Stimulated activated CD8-positive, alpha-beta memory T cell treated with anti-CD3 and anti-CD28 coated beads, Interleukin-15, amount 100 ng/mL, for 4 hours (primary cell): Measurements from ENCODE around the gene MGAT4C.

Experiments
- DNase-seq, 2 donors: peaks; one replicate each; pipeline ENCODE4 v3.0.0-alpha.2; 2020; ENCODE audit warnings: low read depth in 2 of 2

MGAT4C gene

DNA sequence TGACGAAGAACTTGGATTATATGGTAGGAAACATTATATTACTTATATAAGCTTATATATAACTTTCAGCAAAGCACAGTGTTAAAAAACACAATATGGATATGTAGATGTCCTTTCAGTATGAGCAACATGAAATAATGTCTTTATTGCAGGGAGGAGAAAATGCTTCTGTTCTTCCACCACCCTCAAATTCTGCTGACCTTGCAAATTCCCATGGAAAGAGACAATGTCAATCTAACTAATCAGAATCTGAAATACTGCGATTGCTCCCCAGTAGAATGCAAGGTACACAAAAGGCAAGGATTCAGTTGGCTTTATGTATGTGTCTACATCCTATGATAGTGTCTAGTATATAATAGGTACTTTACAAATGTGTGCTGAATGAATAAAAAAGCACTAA lies 26.4 kb downstream of the MGAT4C start:
- no peak for DNase-seq

DNA sequence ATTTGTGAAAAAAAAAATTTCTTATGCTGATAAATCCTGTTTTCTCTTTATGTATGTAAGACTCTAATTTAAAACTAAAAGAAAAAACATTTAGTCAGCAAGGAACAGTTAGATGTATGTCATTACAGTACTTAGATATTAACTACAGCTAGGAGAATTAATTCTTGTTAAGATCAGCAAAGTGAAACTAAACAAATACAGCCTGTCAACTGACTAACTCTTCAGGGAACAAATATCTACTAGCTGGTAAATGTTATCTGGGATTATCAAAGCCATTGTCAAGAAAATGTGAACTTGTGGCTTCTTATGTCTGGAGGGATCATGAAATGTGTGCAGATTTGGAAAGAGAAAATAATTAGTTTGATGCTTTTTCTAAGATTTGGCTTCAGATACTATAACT lies 27.5 kb downstream of the MGAT4C start:
- DNase-seq = no peak

DNA sequence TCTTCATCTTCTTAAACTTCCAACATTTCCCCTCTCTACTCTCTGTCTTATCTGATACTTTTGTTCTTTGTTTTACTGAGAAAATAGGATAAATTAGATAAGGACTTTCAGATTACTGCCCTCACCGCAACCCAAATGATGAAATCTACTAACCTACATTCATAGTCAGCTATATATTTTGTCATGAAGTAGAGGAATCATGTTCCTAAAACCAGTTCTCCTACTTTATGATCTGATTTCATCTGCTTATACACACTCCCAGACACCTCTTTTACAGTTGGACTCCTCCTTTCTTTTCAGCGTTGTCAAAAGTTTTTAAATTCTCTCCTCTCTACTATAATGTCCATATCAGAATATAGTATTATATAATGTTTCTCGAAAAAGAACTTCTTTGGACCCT lies 29.7 kb downstream of the MGAT4C start:
- DNase-seq = no peak

DNA sequence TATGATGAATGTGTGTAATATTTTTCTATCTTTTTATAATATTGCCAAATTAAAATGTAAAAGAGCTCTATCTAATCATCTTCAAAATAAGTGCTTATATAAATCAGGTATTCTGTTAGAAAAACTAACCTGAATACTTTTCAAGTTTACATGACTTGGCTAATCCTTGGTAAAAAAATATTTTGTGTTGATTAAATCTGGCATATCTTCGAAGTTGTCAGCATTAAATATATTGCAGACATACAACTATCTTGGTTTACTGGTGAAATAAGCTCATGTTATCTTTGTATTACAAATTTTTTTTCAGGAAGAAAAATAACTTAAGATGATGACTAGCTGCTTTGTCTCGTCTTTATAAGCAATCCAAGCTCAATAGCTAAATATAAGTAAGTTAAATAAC lies 39.6 kb downstream of the MGAT4C start:
- no peak for DNase-seq

DNA sequence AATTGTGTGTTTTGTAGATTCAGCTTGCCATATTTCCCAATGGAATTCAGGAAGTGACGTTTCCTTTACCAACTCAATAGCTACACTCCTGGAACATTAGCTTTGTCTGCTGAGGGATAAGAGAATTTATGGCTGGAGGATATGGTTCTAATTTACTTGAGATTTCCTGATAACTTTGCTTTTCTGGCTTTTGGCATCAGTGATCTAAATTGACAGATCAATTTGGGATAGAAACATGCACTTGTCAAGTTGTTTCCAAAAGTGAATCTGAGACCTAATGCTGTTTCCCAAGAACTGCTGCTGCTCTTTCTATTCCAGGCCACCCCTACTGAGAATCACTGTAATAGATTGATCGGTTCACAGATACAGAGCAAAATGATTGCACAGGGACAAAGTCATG lies 43.2 kb downstream of the MGAT4C start:
- no peak for DNase-seq

DNA sequence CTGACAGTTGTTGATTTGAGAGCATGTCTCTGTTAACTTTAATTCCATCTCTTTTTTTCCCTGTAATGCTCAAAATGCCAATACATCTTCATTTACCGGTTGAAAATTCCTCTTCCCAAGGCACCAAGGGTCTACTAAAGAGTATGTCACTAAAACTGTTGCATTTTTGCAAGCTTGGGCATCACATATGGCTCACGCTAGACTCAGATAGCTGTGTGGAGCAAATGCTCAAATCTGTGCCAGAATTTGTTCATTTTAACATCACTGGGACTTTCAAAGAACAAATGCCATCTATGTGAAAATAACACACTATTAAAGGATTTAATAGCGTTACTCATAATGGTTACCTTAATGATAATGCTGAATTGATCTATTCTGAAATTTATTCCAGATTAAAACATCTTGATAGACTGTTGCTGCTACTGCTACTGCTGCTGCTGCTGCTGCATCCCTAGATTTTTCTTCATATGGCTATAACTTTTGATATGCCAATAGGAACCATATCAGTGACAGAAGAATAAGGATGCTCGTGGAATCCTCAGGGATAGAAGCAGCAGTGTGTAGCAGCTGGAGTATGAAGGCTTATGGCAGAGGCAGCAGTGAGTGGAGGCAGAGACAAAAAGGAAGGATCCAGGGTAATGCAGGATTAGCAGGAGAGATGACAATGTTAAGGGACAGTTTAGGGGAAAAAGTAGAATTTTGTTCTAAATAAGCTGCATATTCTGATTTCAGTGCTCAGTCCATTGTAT lies 57.3 kb downstream of the MGAT4C start:
- no peak for DNase-seq

DNA sequence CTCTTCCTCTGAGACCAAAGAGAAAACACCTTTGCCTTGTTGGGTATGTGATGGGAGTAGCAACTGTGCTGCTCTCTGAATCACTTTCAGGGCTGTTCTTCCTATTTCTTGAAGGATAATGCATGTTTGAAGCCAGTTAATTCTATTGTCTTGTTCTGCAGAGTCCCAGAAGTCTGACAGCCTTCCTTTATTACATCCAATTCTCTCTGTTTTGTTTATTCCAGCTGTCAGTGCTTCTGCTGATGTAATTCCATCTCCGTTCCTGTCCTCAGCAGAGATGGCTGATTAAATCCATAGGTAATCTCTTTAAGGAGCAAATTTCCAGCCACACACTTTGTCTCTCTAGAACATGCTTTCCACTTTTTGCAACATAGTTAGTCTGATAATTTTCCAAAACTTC lies 59.7 kb downstream of the MGAT4C start:
- DNase-seq = no peak

DNA sequence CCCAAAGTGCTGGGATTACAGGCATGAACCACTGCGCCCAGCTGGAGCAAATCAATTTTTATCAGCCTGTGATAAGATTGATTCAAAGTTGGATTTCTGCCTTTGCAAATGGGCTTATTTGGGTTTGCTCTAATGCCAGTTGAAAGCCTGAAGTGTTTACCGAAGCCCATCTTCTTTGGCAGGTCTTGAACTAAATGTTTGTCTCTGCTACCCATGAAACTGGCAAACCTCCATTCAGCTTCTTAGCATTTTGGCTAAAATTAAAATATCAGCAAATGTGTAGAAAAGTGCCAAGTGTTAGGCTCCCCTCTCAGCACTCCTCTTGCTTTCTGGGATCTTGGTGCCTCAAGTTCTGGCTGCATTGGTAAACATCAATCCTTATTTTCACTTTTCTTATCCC lies 61.5 kb downstream of the MGAT4C start:
- no peak for DNase-seq

DNA sequence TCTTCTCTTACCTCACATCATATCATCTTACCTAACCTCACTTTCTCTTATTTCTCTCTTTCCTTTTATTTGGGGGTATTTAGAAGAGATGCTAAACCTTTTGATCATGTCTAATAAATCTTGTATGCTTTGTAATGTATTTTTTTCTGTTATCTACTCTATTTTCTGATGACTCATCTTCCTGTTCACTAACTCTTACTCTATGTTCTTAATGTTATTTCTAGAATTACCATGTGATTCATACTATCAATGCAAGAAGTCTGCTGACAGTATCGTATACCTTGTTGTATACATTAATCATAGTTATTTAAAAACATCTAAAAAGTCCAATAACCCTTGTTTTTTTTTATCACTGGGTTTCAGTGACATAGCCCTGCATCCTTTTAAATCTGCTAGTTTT lies 62.3 kb downstream of the MGAT4C start:
- no peak for DNase-seq

DNA sequence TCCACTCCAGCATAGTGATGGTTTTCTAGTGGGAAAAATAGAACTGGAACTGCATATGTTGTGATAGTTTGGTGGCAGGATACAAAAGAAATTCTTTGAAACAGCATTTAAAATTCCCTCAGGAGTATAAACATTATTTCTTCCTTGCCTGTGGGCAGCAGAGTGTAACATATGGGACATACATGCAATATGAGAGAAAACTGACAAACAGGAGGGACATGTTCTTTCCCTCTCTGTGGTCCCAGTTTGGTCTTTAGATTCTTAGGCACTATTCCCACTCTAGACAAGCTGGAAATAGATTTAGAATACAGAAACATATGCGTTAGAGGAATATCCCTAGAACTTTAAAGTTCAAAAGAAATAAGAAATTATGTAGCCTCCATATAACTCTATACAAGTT lies 68.0 kb downstream of the MGAT4C start:
- DNase-seq = no peak

DNA sequence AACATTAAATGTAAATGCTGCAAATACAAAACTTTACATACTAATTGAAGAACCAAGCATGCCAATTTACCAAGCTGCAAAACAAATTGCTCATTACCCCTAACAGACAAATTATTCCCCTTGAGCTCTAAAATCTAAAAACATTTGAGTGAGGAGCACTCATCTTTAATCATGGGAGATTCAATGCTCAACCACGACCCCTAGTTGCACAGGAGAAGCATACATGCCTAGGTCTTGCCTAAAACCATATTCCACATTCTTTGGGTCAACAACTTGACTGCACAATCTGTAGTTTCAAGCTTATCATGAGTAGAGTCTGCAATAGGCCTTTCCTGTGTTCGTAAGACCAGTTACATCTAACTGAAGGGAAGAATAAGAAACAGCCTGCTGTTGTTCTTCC lies 69.7 kb downstream of the MGAT4C start:
- DNase-seq = no peak

DNA sequence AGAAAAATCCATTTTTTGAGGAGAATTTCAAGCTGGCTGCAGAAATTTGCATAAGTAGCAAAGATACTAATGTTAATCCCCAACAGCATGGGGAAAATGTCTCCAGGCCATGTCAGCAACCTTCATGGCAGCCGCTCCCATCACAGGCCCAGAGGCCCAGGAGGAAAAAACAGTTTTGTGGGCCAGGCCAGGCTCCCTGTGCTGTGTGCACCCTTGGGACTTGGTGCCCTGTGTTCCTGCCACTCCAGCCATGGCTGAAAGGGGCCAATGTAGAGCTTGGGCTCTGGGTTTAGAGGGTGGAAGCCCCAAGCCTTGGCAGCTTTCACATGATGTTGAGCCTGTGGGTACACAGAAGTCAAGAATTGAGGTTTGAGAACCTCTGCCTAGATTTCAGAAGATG lies 76.3 kb downstream of the MGAT4C start:
- no peak for DNase-seq

DNA sequence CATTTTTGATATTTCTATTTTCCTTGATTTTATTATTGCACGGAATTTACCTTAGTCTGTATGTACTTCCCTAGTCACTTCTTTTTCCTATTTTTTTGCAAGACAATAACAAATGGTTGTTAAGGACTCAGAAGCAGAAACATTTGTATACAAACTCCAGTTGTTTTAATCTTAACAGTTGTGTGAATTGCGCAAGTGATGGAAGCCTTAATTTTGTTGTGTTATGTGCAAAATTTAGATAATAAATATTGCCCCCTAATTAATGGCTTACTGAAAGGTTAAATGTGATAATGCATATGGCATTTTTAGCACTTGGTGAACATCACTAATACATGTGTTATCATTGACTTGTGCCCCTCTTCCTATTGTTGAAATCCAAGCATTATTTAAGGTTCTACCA lies 82.0 kb downstream of the MGAT4C start:
- no peak for DNase-seq

DNA sequence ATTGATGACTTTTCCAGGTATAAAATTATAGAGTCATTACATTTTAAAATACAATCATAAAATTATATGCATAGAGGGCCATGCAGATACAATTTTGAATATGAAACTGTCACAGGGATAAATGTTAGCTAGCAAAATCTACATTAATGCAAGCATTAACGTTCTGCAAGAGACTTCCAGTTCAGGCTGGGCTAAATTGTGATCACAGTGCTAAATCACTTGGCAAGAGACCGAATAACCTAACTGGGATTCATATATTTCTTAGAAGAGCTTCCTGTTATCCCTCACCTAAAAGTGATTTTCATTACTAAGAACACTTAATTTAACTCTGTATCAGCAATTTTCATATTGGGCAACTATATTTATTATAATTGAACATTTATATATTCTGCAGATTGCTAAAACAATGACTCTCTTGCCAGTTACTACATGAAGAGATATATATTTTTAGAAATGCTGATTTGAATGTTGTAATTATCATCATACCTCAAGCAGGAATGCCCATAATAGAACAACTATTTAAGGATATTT lies 83.2 kb downstream of the MGAT4C start:
- DNase-seq = no peak

DNA sequence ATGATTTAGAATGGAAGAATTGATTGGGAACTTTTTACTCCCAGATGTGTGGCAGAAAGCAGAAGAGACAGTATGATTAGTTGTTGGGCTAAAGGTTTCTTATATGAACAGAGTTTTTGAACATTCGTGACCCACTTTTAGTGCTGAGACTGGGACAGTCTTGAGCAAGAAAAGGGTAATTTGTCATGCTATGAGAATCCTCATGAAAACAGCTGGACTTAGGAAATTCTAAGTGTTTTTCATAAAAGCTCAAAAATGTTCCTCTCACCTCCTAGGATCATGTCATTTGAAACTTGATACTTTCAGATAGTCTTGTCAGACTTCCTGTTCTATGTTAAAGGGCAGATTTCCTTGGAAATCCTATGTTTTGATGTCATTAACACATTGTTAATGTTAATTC lies 86.1 kb downstream of the MGAT4C start:
- DNase-seq = no peak

DNA sequence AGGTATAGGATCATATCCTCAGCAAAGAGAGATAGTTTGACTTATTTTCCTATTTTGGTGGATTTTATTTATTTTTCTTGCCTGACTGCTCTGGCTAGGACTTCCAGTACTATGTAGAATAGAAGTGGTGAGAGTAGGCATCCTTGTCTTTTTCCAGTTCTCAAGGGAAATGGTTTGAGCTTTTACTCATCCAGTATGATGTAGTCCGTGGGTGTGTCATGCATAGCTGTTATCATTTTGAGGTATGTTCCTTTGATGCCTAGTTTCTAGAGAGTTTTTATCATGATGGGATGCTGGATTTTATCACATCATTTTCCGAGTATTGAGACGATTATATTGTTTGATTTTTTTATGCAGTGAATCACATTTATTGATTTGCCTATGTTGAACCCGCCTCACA lies 97.2 kb downstream of the MGAT4C start:
- DNase-seq = no peak

DNA sequence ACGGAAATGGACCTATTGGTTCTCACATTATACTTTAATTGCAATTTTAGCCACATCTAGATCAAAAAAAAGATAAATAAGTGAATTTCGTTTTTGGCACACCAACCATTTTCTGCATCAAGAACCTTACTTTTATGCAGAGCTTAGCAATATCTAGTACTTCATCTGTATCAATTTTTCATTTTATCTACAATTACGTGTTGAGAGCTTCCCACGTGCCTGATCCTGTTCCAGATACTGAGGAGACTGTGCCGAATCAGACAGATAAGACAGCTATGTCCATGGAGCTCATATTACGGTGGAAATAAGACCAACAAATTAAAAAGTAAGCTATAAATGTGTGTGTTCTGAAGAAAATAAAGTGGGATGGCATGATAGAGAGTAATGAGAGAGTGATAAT lies 101.6 kb downstream of the MGAT4C start:
- DNase-seq = no peak

DNA sequence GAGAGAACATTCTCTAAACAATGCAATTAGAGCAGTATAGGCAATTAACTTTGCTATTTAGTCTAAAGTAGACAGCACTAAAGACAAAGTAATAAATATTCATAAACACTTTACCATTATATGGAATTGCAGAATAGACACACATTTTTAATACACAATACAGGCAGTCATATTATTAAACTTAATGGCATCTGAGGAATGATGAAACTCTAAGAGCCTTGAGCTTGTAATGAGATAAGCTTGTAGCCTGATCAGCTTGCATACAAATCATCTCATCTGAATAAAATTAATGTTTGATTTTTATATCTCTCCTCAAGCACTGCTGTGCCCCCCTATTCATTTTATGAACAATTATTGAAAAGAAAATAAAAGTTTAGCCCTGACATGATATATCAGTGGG lies 107.6 kb downstream of the MGAT4C start:
- DNase-seq = no peak

DNA sequence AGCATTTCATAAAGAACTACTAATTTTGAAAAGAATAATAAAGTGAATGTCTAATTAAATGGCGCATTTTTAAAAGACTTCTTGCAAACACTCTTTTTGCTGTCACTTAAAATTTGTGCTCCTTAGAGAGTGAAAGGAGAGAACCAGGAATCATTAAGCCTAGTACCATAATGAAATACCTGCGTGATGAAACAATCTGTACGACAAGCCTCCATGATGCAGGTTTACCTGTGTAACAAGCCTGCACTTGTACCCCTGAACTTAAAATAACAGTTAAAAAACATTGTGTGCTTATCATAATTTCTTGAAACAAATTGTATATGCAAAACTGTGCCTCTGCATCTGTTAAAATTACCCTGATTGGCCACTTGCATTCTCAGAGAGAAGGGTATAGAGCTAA lies 108.1 kb downstream of the MGAT4C start:
- DNase-seq = no peak

DNA sequence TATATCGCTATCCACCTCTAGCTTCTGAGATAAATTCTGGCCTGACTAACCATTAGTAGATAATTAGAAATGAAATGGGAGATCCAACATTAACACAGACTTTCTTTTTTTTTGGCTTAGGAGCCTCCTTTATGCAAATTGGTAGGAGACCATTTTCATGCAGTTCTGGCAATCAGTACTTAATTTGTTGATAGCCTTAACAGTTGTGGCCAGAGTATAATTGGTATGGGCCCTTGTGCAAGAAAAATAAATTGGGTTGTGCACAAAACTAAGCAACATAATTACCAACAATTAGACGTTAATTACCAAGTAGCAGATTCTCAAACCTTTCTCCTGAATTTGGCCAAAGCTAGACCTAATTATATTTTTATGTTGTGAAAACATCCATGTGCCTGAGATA lies 111.0 kb downstream of the MGAT4C start:
- no peak for DNase-seq

DNA sequence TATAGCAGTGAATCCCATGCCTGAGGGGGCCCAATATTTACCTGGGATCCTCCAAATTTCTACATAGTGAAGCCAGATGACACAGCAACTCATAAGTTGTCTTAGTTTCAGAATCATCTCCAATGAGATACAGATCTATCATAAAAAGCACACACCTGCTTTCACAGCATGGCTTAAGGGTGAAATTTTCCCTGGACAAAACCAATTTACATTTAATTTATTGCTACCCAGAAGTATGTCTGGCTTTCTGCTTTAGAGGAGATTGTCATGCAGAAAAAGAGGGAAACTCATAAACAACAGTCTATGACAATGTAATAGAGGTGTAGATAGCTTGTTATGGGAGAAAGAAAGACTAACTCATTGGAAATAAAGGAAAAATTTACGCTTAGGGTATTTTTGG lies 113.0 kb downstream of the MGAT4C start:
- no peak for DNase-seq

DNA sequence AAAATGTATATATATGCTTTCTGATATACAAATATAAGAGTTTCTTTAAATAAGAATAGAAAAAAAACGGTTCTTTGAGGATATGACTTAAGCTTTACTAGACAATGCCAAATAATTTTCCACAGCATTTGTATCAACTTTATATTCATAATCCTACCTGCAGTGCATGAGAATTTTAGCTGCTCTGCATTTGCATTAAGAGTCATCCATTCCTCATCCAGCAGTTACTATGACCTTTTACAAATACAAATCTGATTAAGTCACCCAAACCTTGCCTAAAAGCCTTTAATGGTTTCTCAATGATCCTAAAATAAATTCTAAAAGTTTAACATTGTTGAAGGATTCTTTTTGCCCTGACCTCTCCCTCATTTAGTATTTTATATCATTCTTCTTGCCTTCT lies 116.5 kb downstream of the MGAT4C start:
- DNase-seq = no peak

DNA sequence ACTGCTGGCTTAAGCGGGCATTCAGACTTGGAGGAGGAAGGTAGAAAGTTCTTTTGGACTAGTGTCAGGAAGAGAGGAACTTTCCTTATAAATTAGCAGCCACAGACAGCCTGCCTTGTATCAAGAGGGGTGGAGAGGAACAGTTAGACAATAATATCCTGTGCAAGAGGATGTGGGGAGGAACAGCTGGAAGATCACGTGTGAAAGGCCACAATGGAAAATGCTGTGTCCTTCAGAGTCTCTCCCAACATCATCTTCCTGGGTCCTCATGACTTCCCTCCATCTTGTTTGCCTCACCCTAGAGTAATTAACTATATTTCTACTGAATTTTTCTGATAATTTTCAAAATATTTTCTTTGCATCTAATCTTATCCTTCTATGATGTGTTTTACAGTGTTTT lies 117.4 kb downstream of the MGAT4C start:
- DNase-seq = no peak

DNA sequence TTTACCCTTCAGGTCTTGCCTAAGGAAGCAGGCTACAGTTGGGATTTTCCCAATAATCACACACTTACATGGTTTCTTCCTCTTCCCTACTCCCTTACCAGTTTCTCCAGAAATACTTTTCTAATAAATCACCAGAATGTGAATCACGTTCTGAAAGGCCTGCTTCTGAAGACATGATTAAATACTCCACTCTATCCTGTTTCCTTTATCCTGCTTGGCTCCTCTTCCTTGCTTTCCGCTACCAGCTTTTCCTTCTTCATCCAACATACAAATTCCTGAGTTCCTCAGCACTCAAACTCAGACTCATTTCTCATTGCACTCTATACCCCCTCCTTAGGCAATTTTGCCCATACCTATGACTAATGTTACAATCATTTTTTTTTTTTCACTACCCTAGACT lies 118.3 kb downstream of the MGAT4C start:
- DNase-seq = no peak
